Stimulated activated CD8-positive, alpha-beta memory T cell treated with anti-CD3 and anti-CD28 coated beads, Interleukin-4, amount 100 ng/mL, for 48 hours (primary cell): ENCODE measurements around the gene PKM.
A peak's percentile ranks its signal among the peaks of the same experiment; 100 is the strongest.
"Not testable (repeated sequence)": the region's sequence is repeated elsewhere in the genome, so short reads cannot be mapped to it uniquely, and the experiment has no call there.

Experiments used
- DNase-seq: peaks from one replicate; pipeline ENCODE4 v3.0.0-alpha.2; 2020

PKM gene

GRCh38 chr15:72231066-72231832 is at the start of gene PKM:
Gene PKM, minus strand, starts transcription at chr15:72231190. Its CDS starts 12,093 bp downstream, at chr15:72219097.
- peak; percentile 99 for DNase-seq

GRCh38 chr15:72280751-72281150 is 49.8 kb upstream of the PKM start:
- DNase-seq, result no peak

- no peak for DNase-seq
Observed at GRCh38 chr15:72278737-72279136, 47.7 kb upstream of the PKM start.

GRCh38 chr15:72276326-72276700 is 45.3 kb upstream of the PKM start:
- no peak for DNase-seq

- DNase-seq, result not testable (repeated sequence)
Observed at GRCh38 chr15:72275635-72276325, 44.8 kb upstream of the PKM start.

- no peak for DNase-seq
Observed at GRCh38 chr15:72272997-72273352, 42.0 kb upstream of the PKM start.

- DNase-seq, result peak; percentile 98
Observed at GRCh38 chr15:72272213-72272996, 41.4 kb upstream of the PKM start, which contains the start of gene PARP6. Gene PARP6, minus strand, starts transcription at chr15:72272554. Its CDS starts 5,077 bp downstream, at chr15:72267477.

GRCh38 chr15:72271895-72272212 is 40.9 kb upstream of the PKM start:
- DNase-seq, result peak; percentile 52

- DNase-seq, result no peak
Observed at GRCh38 chr15:72271221-72271620, 40.2 kb upstream of the PKM start.

- no peak for DNase-seq
Observed at GRCh38 chr15:72269739-72270138, 38.7 kb upstream of the PKM start.

- DNase-seq, result no peak
Observed at GRCh38 chr15:72265031-72265430, 34.0 kb upstream of the PKM start.

GRCh38 chr15:72252663-72253299 is 21.8 kb upstream of the PKM start:
- no peak for DNase-seq

- DNase-seq, result no peak
Observed at GRCh38 chr15:72249142-72249810, 18.3 kb upstream of the PKM start.

GRCh38 chr15:72248514-72248913 is 17.5 kb upstream of the PKM start:
- no peak for DNase-seq

- no peak for DNase-seq
Observed at GRCh38 chr15:72242775-72243370, 11.9 kb upstream of the PKM start.

GRCh38 chr15:72239652-72240051 is 8.7 kb upstream of the PKM start:
- no peak for DNase-seq

GRCh38 chr15:72238586-72238985 is 7.6 kb upstream of the PKM start:
- DNase-seq, result no peak

GRCh38 chr15:72237853-72238224 is 6.8 kb upstream of the PKM start:
- DNase-seq, result no peak

- peak; percentile 84 for DNase-seq
Observed at GRCh38 chr15:72237029-72237852, 6.3 kb upstream of the PKM start.

- DNase-seq, result no peak
Observed at GRCh38 chr15:72236381-72237003, 5.5 kb upstream of the PKM start.

GRCh38 chr15:72235298-72235697 is 4.3 kb upstream of the PKM start:
- no peak for DNase-seq
